Body of pancreas (tissue), 4 donors: Measurements from ENCODE around the gene TAF11L3.
"Not testable (repeated sequence)": the region's sequence is repeated elsewhere in the genome, so short reads cannot be mapped to it uniquely, and the experiment has no call there.

ENCODE experiments used
- POLR2A ChIP-seq, 3 donors: fragments of 450-650 bp; IDR thresholded peaks; one replicate each; pipeline ENCODE4 v1.6.1; 2016; ENCODE audit warnings: antibody characterized with exemption in 3 of 3, mild to moderate bottlenecking in 2 of 3
- TF ChIP-seq, protein P1 (sequence below), 7 experiments: fragments of 450-650 bp in 4 of 7; fragments of 200-600 bp in 3 of 7; sonication (generic) in 3 of 7; IDR thresholded peaks; one replicate each; pipeline ENCODE4 v1.5.1; 2016 to 2019; ENCODE audit warnings: antibody characterized with exemption in 7 of 7

DNA sequence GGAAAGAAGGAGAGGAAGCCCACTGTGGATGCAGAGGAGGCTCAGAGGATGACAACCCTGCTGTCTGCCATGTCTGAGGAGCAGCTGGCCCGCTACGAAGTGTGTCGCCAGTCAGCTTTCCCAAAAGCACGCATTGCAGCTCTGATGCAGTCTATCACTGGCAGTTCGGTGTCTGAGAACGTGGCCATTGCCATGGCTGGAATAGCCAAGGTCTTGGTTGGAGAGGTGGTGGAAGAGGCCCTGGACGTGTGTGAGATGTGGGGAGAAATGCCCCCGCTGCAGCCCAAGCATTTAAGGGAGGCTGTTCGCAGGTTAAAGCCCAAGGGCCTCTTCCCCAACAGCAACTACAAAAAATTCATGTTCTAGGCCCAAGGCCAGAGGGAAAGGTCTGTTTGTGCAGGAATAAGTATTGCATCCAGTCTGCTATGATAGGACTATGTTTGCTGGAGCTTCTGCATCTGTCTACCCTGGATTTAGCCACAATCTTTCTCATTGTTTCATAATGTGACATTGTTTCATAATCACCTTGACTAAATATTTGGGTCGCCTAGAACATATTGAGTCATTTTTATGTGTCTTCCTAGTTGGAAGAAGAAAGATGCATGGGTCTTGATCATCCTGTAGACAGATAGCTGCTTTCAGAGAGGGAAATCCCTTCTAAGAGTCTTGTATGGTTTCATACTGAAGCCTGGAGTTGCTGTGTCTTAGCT is 31.5 kb upstream of the TAF11L3 start:
- TF ChIP-seq, protein P1, sequence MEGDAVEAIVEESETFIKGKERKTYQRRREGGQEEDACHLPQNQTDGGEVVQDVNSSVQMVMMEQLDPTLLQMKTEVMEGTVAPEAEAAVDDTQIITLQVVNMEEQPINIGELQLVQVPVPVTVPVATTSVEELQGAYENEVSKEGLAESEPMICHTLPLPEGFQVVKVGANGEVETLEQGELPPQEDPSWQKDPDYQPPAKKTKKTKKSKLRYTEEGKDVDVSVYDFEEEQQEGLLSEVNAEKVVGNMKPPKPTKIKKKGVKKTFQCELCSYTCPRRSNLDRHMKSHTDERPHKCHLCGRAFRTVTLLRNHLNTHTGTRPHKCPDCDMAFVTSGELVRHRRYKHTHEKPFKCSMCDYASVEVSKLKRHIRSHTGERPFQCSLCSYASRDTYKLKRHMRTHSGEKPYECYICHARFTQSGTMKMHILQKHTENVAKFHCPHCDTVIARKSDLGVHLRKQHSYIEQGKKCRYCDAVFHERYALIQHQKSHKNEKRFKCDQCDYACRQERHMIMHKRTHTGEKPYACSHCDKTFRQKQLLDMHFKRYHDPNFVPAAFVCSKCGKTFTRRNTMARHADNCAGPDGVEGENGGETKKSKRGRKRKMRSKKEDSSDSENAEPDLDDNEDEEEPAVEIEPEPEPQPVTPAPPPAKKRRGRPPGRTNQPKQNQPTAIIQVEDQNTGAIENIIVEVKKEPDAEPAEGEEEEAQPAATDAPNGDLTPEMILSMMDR (IDR thresholded peaks at IDR 0.05), result not testable (repeated sequence)
- not testable (repeated sequence) for TF ChIP-seq POLR2A (IDR thresholded peaks at IDR 0.05)
